Erythroblast (primary cell): ENCODE measurements around the gene KANSL1.
"Not testable (repeated sequence)": the region's sequence is repeated elsewhere in the genome, so short reads cannot be mapped to it uniquely, and the experiment has no call there.

Experiments used
- DNase-seq, 2 experiments: peaks; one replicate each; lab custom pipeline; 2025; lab: John Stamatoyannopoulos, UW
- GATA1 ChIP-seq: IDR thresholded peaks from 2 replicates; pipeline ENCODE4 v1.6.1; 2011; ENCODE audit warnings: low read depth, mild to moderate bottlenecking, control low read depth, low read length, moderate library complexity
- POLR2A ChIP-seq: IDR thresholded peaks from 2 replicates; pipeline ENCODE4 v1.6.1; 2011; ENCODE audit warnings: mild to moderate bottlenecking, low read length

Gene KANSL1

DNA sequence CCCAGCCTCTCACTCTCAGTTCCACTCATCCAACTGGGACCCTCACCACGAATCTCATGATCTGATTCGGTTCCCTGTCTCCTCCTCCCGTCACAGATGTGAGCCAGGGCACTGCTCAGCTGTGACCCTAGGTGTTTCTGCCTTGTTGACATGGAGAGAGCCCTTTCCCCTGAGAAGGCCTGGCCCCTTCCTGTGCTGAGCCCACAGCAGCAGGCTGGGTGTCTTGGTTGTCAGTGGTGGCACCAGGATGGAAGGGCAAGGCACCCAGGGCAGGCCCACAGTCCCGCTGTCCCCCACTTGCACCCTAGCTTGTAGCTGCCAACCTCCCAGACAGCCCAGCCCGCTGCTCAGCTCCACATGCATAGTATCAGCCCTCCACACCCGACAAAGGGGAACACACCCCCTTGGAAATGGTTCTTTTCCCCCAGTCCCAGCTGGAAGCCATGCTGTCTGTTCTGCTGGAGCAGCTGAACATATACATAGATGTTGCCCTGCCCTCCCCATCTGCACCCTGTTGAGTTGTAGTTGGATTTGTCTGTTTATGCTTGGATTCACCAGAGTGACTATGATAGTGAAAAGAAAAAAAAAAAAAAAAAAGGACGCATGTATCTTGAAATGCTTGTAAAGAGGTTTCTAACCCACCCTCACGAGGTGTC lies 167.6 kb downstream of the KANSL1 start:
- no peak for DNase-seq
- TF ChIP-seq GATA1 (no peak), POLR2A (no peak)

- no peak for TF ChIP-seq GATA1
- DNase-seq: no peak
These were observed 168.2 kb downstream of the KANSL1 start for GRCh38 chr17:46025060-46025459.

GRCh38 chr17:46024590-46024989 lies 168.6 kb downstream of the KANSL1 start:
- no peak for TF ChIP-seq POLR2A
- TF ChIP-seq GATA1: no peak
- no peak for DNase-seq

DNA sequence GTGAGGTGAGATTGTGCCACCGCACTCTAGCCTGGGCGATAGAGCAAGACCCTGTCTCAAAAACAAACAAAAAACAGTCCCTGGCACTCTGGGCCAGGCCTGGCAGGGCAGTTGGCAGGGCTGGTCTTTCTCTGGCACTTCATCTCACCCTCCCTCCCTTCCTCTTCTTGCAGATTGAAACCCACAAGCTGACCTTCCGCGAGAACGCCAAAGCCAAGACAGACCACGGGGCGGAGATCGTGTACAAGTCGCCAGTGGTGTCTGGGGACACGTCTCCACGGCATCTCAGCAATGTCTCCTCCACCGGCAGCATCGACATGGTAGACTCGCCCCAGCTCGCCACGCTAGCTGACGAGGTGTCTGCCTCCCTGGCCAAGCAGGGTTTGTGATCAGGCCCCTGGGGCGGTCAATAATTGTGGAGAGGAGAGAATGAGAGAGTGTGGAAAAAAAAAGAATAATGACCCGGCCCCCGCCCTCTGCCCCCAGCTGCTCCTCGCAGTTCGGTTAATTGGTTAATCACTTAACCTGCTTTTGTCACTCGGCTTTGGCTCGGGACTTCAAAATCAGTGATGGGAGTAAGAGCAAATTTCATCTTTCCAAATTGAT lies 169.3 kb downstream of the KANSL1 start:
- TF ChIP-seq POLR2A (no peak), GATA1 (no peak)

DNA sequence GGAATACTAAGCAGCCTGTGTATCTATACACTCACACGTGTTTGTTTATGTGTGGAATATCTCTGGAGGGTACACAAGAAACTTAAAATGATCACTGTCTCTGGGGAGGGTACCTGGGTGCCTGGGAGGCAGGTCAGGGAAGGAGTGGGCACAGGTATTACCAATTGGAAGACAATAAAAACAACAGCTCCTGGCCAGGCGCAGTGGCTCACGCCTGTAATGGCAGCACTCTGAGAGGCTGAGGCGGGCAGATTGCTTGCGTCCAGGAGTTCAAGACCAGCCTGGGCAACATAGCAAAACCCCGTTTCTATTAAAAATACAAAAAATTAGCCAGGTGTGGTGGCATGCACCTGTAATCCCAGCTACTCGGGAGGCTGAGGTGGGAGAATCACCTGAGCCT lies 169.9 kb downstream of the KANSL1 start:
- DNase-seq: not testable (repeated sequence)

More for the DNA sequence above, 169.3 kb downstream of the KANSL1 start:
- DNase-seq: no peak

GRCh38 chr17:46020998-46021397 lies 172.2 kb downstream of the KANSL1 start:
- DNase-seq: no peak
- no peak for TF ChIP-seq POLR2A
- no peak for TF ChIP-seq GATA1

DNA sequence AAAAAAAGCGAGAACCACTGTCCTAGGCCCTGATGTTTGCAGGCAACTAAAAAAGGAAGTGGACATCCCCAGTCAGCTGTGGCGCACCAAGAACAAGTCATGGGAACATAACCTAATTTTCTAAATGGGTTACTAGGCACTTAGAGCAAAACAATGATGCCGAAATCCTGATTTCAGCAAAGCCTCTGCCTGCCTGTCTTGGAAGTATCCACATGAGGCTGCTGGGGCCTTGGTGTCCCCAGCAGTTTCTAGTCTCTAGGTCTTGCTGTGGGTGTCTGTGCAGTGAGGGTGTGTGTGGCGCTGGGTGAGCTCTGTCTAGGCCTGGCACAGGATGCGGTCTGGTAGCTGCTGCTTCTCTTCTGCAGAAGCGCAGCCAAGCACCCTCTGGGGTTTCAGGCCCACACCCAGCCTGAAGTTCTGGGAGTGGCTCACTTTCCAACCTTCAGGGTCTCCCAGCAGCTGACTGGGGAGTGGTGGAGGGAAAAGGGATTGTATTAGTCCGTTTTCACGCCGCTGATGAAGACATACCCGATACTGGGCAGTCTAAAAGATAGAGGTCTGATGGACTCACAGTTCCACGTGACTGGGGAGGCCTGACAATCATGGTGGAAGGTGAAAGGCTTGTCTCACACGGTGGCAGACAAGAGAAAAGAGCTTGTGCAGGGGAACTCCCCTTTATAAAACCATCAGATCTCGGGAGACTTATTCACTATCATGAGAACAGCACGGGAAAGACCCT lies 173.0 kb downstream of the KANSL1 start:
- no peak for TF ChIP-seq GATA1
- no peak for TF ChIP-seq POLR2A
- no peak for DNase-seq

DNA sequence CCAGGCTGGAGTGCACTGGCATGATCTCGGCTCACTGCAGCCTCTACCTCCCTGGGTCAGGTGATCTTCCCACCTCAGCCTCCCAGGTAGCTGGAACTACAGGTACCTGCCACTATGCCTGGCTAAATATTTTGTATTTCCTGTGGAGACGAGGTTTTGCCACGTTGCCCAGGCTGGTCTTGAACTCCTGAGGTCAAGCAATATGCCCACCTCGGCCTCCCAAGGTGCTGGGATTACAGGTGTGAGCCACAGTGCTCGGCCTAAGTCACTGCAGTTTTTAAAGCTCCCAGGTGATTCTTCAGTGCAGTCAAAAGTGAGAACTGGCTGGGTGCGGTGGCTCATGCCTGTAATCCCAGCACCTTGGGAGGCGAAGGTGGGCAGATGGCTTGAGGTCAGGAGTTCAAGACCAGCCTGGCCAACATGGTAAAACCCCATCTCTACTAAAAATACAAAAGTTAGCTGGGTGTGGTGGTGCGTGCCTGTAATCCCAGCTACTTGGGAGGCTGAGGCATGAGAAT lies 173.8 kb downstream of the KANSL1 start:
- DNase-seq: not testable (repeated sequence)

DNA sequence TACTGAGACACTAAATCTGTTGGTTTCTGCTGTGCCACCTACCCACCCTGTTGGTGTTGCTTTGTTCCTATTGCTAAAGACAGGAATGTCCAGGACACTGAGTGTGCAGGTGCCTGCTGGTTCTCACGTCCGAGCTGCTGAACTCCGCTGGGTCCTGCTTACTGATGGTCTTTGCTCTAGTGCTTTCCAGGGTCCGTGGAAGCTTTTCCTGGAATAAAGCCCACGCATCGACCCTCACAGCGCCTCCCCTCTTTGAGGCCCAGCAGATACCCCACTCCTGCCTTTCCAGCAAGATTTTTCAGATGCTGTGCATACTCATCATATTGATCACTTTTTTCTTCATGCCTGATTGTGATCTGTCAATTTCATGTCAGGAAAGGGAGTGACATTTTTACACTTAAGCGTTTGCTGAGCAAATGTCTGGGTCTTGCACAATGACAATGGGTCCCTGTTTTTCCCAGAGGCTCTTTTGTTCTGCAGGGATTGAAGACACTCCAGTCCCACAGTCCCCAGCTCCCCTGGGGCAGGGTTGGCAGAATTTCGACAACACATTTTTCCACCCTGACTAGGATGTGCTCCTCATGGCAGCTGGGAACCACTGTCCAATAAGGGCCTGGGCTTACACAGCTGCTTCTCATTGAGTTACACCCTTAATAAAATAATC lies 179.6 kb downstream of the KANSL1 start:
- TF ChIP-seq POLR2A (no peak), GATA1 (no peak)
- DNase-seq: no peak

- no peak for TF ChIP-seq GATA1
- no peak for TF ChIP-seq POLR2A
- DNase-seq: no peak
These were observed 180.1 kb downstream of the KANSL1 start for GRCh38 chr17:46013127-46013501.

DNA sequence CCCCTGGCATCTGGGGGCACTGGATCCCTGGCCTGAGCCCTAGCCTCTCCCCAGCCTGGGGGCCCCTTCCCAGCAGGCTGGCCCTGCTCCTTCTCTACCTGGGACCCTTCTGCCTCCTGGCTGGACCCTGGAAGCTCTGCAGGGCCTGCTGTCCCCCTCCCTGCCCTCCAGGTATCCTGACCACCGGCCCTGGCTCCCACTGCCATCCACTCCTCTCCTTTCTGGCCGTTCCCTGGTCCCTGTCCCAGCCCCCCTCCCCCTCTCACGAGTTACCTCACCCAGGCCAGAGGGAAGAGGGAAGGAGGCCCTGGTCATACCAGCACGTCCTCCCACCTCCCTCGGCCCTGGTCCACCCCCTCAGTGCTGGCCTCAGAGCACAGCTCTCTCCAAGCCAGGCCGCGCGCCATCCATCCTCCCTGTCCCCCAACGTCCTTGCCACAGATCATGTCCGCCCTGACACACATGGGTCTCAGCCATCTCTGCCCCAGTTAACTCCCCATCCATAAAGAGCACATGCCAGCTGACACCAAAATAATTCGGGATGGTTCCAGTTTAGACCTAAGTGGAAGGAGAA lies 180.6 kb downstream of the KANSL1 start:
- no peak for TF ChIP-seq GATA1
- no peak for TF ChIP-seq POLR2A
- DNase-seq: no peak

GRCh38 chr17:46011711-46012505 lies 181.3 kb downstream of the KANSL1 start:
- DNase-seq: no peak
- no peak for TF ChIP-seq GATA1
- no peak for TF ChIP-seq POLR2A

GRCh38 chr17:46010597-46011186 lies 182.5 kb downstream of the KANSL1 start:
- DNase-seq: no peak
- TF ChIP-seq POLR2A (no peak), GATA1 (no peak)
